H1 (cell line): ENCODE data around the gene GIGYF2. TPM values are rescaled to one million over a fixed set of nuclear protein-coding genes. Genes with fewer than 3 reads are reported as not detected.

Experiments used
- CTCF ChIA-PET: fragments of 300-600 bp; sonication (Branson Sonifier 250); formaldehyde crosslinking; loops from one replicate; lab custom pipeline; 2021; ENCODE audit not compliant: partially characterized antibody; lab: Charles Lee
- POLR2A ChIA-PET: fragments of 300-600 bp; sonication (Branson Sonifier 250); formaldehyde crosslinking; loops from one replicate; lab custom pipeline; 2021; ENCODE audit warnings: inconsistent platforms; ENCODE audit not compliant: partially characterized antibody; lab: Charles Lee
- DNase-seq, 2 experiments: peaks; one replicate each; pipeline versions ENCODE4 v3.0.0 to v3.0.0-alpha.2; 2010 to 2022; ENCODE audit warnings: low spot score in 2 of 2, low read depth in 1 of 2, mixed read lengths in 1 of 2
- FAIRE-seq: peaks from 2 replicates; lab custom pipeline; 2011; peaks lifted over from hg19 to GRCh38; lab: Jason Lieb, UNC
- H2AFZ ChIP-seq: 2 replicates; pipeline ENCODE4 v1.8.1; 2012; ENCODE audit warnings: low read length, inconsistent platforms
- H2AK5ac ChIP-seq: 2 replicates; pipeline ENCODE4 v1.6.1; 2013; ENCODE audit warnings: low read depth, low read length
- H2BK120ac ChIP-seq: replicated peaks from 2 replicates; pipeline ENCODE3; 2013; ENCODE audit warnings: low read depth, low read length, inconsistent platforms
- H2BK12ac ChIP-seq: 2 replicates; pipeline ENCODE4 v1.6.1; 2013; ENCODE audit warnings: low read depth, low read length
- H2BK15ac ChIP-seq: 2 replicates; pipeline ENCODE4 v1.6.1; 2013; ENCODE audit warnings: low read length
- H2BK20ac ChIP-seq: 2 replicates; pipeline ENCODE4 v1.6.1; 2013; ENCODE audit warnings: low read length
- H2BK5ac ChIP-seq: 2 replicates; pipeline ENCODE4 v1.6.1; 2013; ENCODE audit warnings: low read depth, low read length
- H3K14ac ChIP-seq: 2 replicates; pipeline ENCODE4 v1.6.1; 2013; ENCODE audit warnings: inconsistent platforms; ENCODE audit not compliant: insufficient read length
- H3K18ac ChIP-seq: 2 replicates; pipeline ENCODE4 v1.6.1; 2013; ENCODE audit warnings: low read length; ENCODE audit errors: extremely low read depth
- H3K23ac ChIP-seq: 2 replicates; pipeline ENCODE4 v1.6.1; 2013; ENCODE audit warnings: inconsistent platforms; ENCODE audit not compliant: insufficient read length
- H3K23me2 ChIP-seq: 2 replicates; pipeline ENCODE4 v1.6.1; 2013; ENCODE audit warnings: low read depth, low read length
- H3K27ac ChIP-seq: 2 replicates; pipeline ENCODE4 v1.6.1; 2011; ENCODE audit warnings: low read depth, low read length, inconsistent platforms
- H3K27me3 ChIP-seq, 4 experiments: replicated peaks in 1 of 4; 1 replicate in 1 of 4; 2 replicates in 3 of 4; pipeline versions ENCODE4 v1.6.1 to v1.8.1; 2011 to 2013; ENCODE audit warnings: low read length in 3 of 4, mild to moderate bottlenecking in 3 of 4, inconsistent platforms in 2 of 4, mixed read lengths in 2 of 4, moderate library complexity in 1 of 4; ENCODE audit not compliant: control insufficient read depth in 3 of 4, insufficient read depth in 3 of 4; ENCODE audit errors: extremely low read depth in 1 of 4
- H3K36me3 ChIP-seq, 4 experiments: 2 replicates each; pipeline versions ENCODE4 v1.6.1 to v1.8.1; 2011 to 2013; ENCODE audit warnings: mild to moderate bottlenecking in 4 of 4, low read length in 3 of 4, moderate library complexity in 2 of 4, control low read depth in 1 of 4, inconsistent platforms in 1 of 4; ENCODE audit not compliant: insufficient read depth in 4 of 4, control insufficient read depth in 2 of 4
- H3K4ac ChIP-seq: replicated peaks from 2 replicates; pipeline ENCODE3; 2013; ENCODE audit warnings: low read length, low read depth, mixed read lengths, inconsistent platforms; ENCODE audit not compliant: insufficient read length
- H3K4me1 ChIP-seq, 4 experiments: replicated peaks in 1 of 4; 1 replicate in 1 of 4; 2 replicates in 3 of 4; pipeline versions ENCODE4 v1.6.1 to v1.8.1; 2011 to 2013; ENCODE audit warnings: low read length in 3 of 4, inconsistent platforms in 2 of 4, mixed read lengths in 1 of 4; ENCODE audit not compliant: insufficient read depth in 4 of 4, control insufficient read depth in 3 of 4
- H3K4me2 ChIP-seq, 2 experiments: 2 replicates each; pipeline versions ENCODE4 v1.6.1 to v1.8.1; 2011 to 2013; ENCODE audit warnings: low read depth in 2 of 2, low read length in 2 of 2, control low read depth in 1 of 2, inconsistent platforms in 1 of 2, mild to moderate bottlenecking in 1 of 2; ENCODE audit not compliant: insufficient read depth in 1 of 2
- H3K4me3 ChIP-seq, 4 experiments: fragments of 200-600, 300-600 bp in 1 of 4; sonication (generic), shearing (Covaris generic), sonication (Bioruptor Twin) in 1 of 4; 2 replicates each; pipeline versions ENCODE4 v1.5.1 to v1.8.1; 2011 to 2016; ENCODE audit warnings: low read length in 4 of 4, low read depth in 3 of 4, control low read depth in 2 of 4, inconsistent platforms in 2 of 4, mild to moderate bottlenecking in 2 of 4, mixed read lengths in 1 of 4, moderate library complexity in 1 of 4; ENCODE audit not compliant: insufficient read depth in 2 of 4; ENCODE audit errors: extremely low read depth in 1 of 4
- H3K56ac ChIP-seq: replicated peaks from 2 replicates; pipeline ENCODE3; 2013; ENCODE audit warnings: low read depth, mild to moderate bottlenecking, mixed read lengths, low read length, inconsistent platforms; ENCODE audit not compliant: insufficient read length
- H3K79me1 ChIP-seq: 2 replicates; pipeline ENCODE4 v1.6.1; 2013; ENCODE audit warnings: low read depth, low read length, control low read depth
- H3K79me2 ChIP-seq, 2 experiments: 2 replicates each; pipeline versions ENCODE4 v1.6.1 to v1.8.1; 2012 to 2013; ENCODE audit warnings: low read length in 2 of 2, mild to moderate bottlenecking in 2 of 2, inconsistent platforms in 1 of 2; ENCODE audit not compliant: insufficient read depth in 2 of 2, control insufficient read depth in 1 of 2
- H3K9ac ChIP-seq, 4 experiments: replicated peaks in 1 of 4; 1 replicate in 1 of 4; 2 replicates in 3 of 4; pipeline versions ENCODE4 v1.6.1 to v1.8.1; 2011 to 2013; ENCODE audit warnings: low read depth in 3 of 4, low read length in 3 of 4, control low read depth in 2 of 4, mild to moderate bottlenecking in 2 of 4, moderate library complexity in 2 of 4, inconsistent platforms in 1 of 4; ENCODE audit errors: extremely low read depth in 1 of 4
- H3K9me3 ChIP-seq, 2 experiments: 2 replicates each; pipeline versions ENCODE4 v1.6.1 to v1.8.1; 2012 to 2013; ENCODE audit warnings: mild to moderate bottlenecking in 2 of 2, moderate library complexity in 2 of 2, control low read depth in 1 of 2, inconsistent platforms in 1 of 2, low read depth in 1 of 2, low read length in 1 of 2, mixed read lengths in 1 of 2; ENCODE audit not compliant: insufficient read depth in 2 of 2
- H4K20me1 ChIP-seq, 2 experiments: replicated peaks in 1 of 2; 2 replicates each; pipeline versions ENCODE3 to v1.8.1; 2011 to 2013; ENCODE audit warnings: inconsistent platforms in 2 of 2, low read length in 2 of 2, mild to moderate bottlenecking in 1 of 2; ENCODE audit not compliant: insufficient read depth in 2 of 2, control insufficient read depth in 1 of 2
- H4K5ac ChIP-seq: 2 replicates; pipeline ENCODE4 v1.6.1; 2013; ENCODE audit warnings: low read length, low read depth, mixed read lengths, inconsistent platforms; ENCODE audit not compliant: insufficient read length
- H4K8ac ChIP-seq: 2 replicates; pipeline ENCODE4 v1.8.0; 2013; ENCODE audit warnings: mild to moderate bottlenecking, moderate library complexity, low read length, inconsistent platforms; ENCODE audit not compliant: insufficient read depth; ENCODE audit errors: extremely low read depth
- H4K91ac ChIP-seq: replicated peaks from 2 replicates; pipeline ENCODE3; 2013; ENCODE audit warnings: low read length, mixed read lengths, inconsistent platforms; ENCODE audit not compliant: insufficient read length
- CBX8 ChIP-seq: fragments of 300-800, 300-1000 bp; sonication (generic); IDR thresholded peaks from 2 replicates; pipeline ENCODE4 v1.7.1; 2016; ENCODE audit warnings: low read depth, low read length, borderline replicate concordance
- HDAC6 ChIP-seq: IDR thresholded peaks from one replicate; pipeline ENCODE4 v1.7.1; 2012; ENCODE audit warnings: low read depth, mild to moderate bottlenecking, inconsistent platforms, low read length, moderate library complexity
- JUN ChIP-seq: IDR thresholded peaks from 2 replicates; pipeline ENCODE4 v1.6.1; 2011; ENCODE audit warnings: low read depth, mild to moderate bottlenecking, improper control_type of control experiment, low read length
- KDM1A ChIP-seq: fragments of 200-600, 300-600 bp; sonication (generic); IDR thresholded peaks from 2 replicates; pipeline ENCODE4 v1.7.1; 2016; ENCODE audit warnings: mild to moderate bottlenecking, low read length, borderline replicate concordance
- KDM5A ChIP-seq: fragments of 200-600 bp; IDR thresholded peaks from 2 replicates; pipeline ENCODE4 v1.7.1; 2012; ENCODE audit warnings: mild to moderate bottlenecking, low read length, inconsistent platforms, mixed read lengths
- MAFK ChIP-seq: IDR thresholded peaks from 2 replicates; pipeline ENCODE4 v1.6.1; 2012; ENCODE audit warnings: low read depth, mild to moderate bottlenecking, improper control_type of control experiment, low read length
- NANOG ChIP-seq: IDR thresholded peaks from 2 replicates; pipeline ENCODE4 v1.6.1; 2011; ENCODE audit warnings: low read length, low read depth, mild to moderate bottlenecking, inconsistent platforms; ENCODE audit not compliant: insufficient read depth, poor library complexity, severe bottlenecking
- NRF1 ChIP-seq: IDR thresholded peaks from 2 replicates; pipeline ENCODE4 v1.6.1; 2011; ENCODE audit warnings: mild to moderate bottlenecking, low read depth, low read length, improper control_type of control experiment
- POLR2A ChIP-seq, 2 experiments: IDR thresholded peaks; 1 replicate in 1 of 2; 2 replicates in 1 of 2; pipeline ENCODE4 v1.6.1; 2011; ENCODE audit warnings: low read depth in 2 of 2, low read length in 2 of 2, mild to moderate bottlenecking in 2 of 2; ENCODE audit errors: control extremely low read depth in 1 of 2
- RNF2 ChIP-seq: fragments of 200-900, 300-1000 bp; sonication (generic); IDR thresholded peaks from 2 replicates; pipeline ENCODE4 v1.7.1; 2016; ENCODE audit warnings: borderline replicate concordance, low read depth, mild to moderate bottlenecking, antibody characterized with exemption, low read length; ENCODE audit not compliant: poor library complexity, severe bottlenecking; ENCODE audit errors: missing control alignments
- RXRA ChIP-seq: IDR thresholded peaks from 2 replicates; pipeline ENCODE4 v1.6.1; 2011; ENCODE audit warnings: low read depth, mild to moderate bottlenecking, low read length, moderate library complexity; ENCODE audit not compliant: insufficient read depth
- SP1 ChIP-seq: IDR thresholded peaks from 2 replicates; pipeline ENCODE4 v1.6.1; 2011; ENCODE audit warnings: low read depth, low read length
- SUZ12 ChIP-seq: fragments of 200-600 bp; sonication (generic); IDR thresholded peaks from 2 replicates; pipeline ENCODE4 v1.6.1; 2012; ENCODE audit warnings: mild to moderate bottlenecking, inconsistent platforms, low read length, moderate library complexity, mixed read lengths
- TAF7 ChIP-seq: optimal IDR thresholded peaks from 2 replicates; pipeline ENCODE3; 2011; ENCODE audit warnings: low read depth, mild to moderate bottlenecking, inconsistent platforms, low read length, moderate library complexity, borderline replicate concordance
- YY1 ChIP-seq: IDR thresholded peaks from 2 replicates; pipeline ENCODE4 v1.6.1; 2011; ENCODE audit warnings: low read depth, mild to moderate bottlenecking, low read length
- WGBS, 2 experiments: shearing (Covaris generic) in 1 of 2; methylation state at CpG; one replicate each; pipeline versions ENCODE4 v1.1.6 to v1.1.7; 2013 to 2015; ENCODE audit warnings: low lambda C conversion rate in 2 of 2, mixed read lengths in 2 of 2, inconsistent platforms in 1 of 2, low coverage in 1 of 2, missing lambda C conversion rate in 1 of 2; ENCODE audit not compliant: insufficient replicate concordance in 2 of 2, insufficient coverage in 1 of 2, insufficient read length in 1 of 2; ENCODE audit errors: extremely low coverage in 1 of 2, missing lambda C conversion rate in 1 of 2; 5-methylcytosine and 5-hydroxymethylcytosine counted together
- polyA plus RNA-seq, 7 experiments: library from polyadenylated mRNA; depleted of rRNA in 3 of 7; stranded (reverse) in 5 of 7; unstranded in 2 of 7; fragments of >200 nt in 5 of 7; fragments of 200-250 nt in 2 of 7; gene quantifications; 1 replicate in 5 of 7; 2 replicates in 1 of 7; 4 replicates in 1 of 7; pipeline versions ENCODE4 v1.2.1 to v1.2.3, GENCODE V29; 2011 to 2013; ENCODE audit warnings: missing spikeins in 2 of 7, mixed read lengths in 2 of 7
- total RNA-seq: library from RNA; stranded (reverse); fragmentation: NEBNext Ultra II Directional; extraction: Animal tissue kit (Norgen Biotek cat#: 25700); gene quantifications from 2 replicates; pipeline ENCODE4 v1.2.1, GENCODE V29; 2021

GIGYF2 gene
- total and polyA plus RNA-seq, 2 of the 8 experiments (the other 6 are each of a cell fraction or from before 2014, with no cell fraction given) = 22.3 to 62.0 TPM

- Histone ChIP-seq H4K8ac (no peak overlapping the region), H4K20me1 (peaks cover 0 to 1% of the 10 kb centered on the region in 2 experiments), H3K14ac (no peak overlapping the region), H3K4me1 (no peaks in the 10 kb centered on the region), H3K79me2 (no peaks in the 10 kb centered on the region), H3K56ac (no peak overlapping the region), H2BK5ac (no peak overlapping the region), H3K9me3 (no peaks in the 10 kb centered on the region), H2BK15ac (no peak overlapping the region), H3K23ac (no peak overlapping the region), H3K4me2 (no peak overlapping the region), H3K23me2 (no peaks in the 10 kb centered on the region), H3K36me3 (peaks cover 4 to 34% (median 15%) of the 10 kb centered on the region in 4 experiments; a peak in 7 of 8 replicates), H4K91ac (no peak overlapping the region), H3K9ac (no peak overlapping the region), H3K4ac (no peak overlapping the region), H3K27ac (no peak overlapping the region), H2BK20ac (no peak overlapping the region), H2AK5ac (no peak overlapping the region), H3K79me1 (no peaks in the 10 kb centered on the region), H3K18ac (no peak overlapping the region), H2BK12ac (no peak overlapping the region), H3K4me3 (no peak overlapping the region), H4K5ac (no peak overlapping the region), H2AFZ (no peak overlapping the region), H3K27me3 (no peaks in the 10 kb centered on the region), H2BK120ac (no peak overlapping the region)
- CTCF ChIA-PET = interaction anchor here (2.3 kb wide), 1 partner anchor 84 kb away, joined by 4 read pairs; no protein-coding TSS in a partner anchor
- FAIRE-seq = no peak
- POLR2A ChIA-PET = no interaction called here
- no peak for DNase-seq
- WGBS, 2 experiments = 83% methylated on average over 1 of the region's 1 CpG; no CpG with 5 or more reads in 1 of the 2 experiments
- no peak for TF ChIP-seq RNF2
- no peak for TF ChIP-seq TAF7
- TF ChIP-seq SP1 = no peak
- TF ChIP-seq SUZ12 = no peak
- TF ChIP-seq NRF1 = no peak
- no peak for TF ChIP-seq HDAC6
- TF ChIP-seq NANOG = no peak
- TF ChIP-seq JUN = no peak
- no peak for TF ChIP-seq KDM5A
- no peak for TF ChIP-seq RXRA
- no peak for TF ChIP-seq POLR2A (IDR thresholded peaks at IDR 0.05; ENCODE audit: control extremely low read depth in 1 of 2, low read depth in 2 of 2, low read length in 2 of 2)
- no peak for TF ChIP-seq YY1
- TF ChIP-seq MAFK = no peak
- no peak for TF ChIP-seq KDM1A
- no peak for TF ChIP-seq CBX8
Observed at GRCh38 chr2:232767866-232768265, 70.7 kb downstream of the GIGYF2 start.
